ENCODE data around the gene SRSF5. TPM values are rescaled to one million over a fixed set of nuclear protein-coding genes. Genes with fewer than 3 reads are reported as not detected.
A peak's percentile ranks its signal among the peaks of the same experiment; 100 is the strongest.
"Not testable (repeated sequence)": the region's sequence is repeated elsewhere in the genome, so short reads cannot be mapped to it uniquely, and the experiment has no call there.

SRSF5 gene
- total RNA-seq, 1 donor from 2014 or later, result 664 TPM

DNA sequence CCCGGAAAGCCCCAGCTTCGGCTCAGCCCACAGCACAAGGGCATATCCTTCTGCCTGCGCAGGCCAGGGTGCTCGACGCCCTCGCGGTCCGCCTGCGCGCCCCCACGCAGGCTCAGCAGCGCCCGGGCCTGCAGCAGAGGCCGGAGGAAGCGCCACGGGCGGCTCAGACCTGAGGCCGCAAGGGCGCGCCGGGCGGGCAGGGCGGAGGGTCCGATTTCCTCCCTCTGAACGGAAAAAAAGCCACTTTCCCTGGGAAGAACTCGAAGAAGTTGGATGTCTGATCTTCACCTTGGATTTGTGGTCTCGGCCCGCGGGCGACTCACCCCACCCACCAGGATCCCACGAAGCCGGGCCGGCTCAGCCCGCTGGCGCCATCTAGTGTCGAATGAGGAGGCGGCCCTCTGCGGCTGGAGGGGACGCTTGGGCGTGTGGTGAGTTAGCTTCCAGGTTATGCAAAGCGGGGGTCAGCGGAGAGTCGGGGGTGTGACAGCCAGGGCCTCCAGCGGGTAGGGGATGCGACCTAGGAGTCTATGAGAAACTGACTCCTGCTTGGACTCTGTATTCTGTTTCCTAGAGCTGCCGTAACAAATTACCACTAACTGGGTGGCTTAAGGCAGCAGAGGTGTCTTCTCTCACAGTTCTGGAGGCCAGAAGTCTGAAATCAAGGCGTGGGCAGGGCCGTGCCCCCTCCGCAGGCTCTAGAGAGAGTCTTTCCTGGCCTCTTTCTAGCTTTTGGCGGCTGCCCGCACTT, 40.0 kb upstream of the SRSF5 start:
- H3K9me3 Mint-ChIP-seq, result no peaks in the 10 kb centered on the region
- no peaks in the 10 kb centered on the region for H3K4me1 ChIP-seq

DNA sequence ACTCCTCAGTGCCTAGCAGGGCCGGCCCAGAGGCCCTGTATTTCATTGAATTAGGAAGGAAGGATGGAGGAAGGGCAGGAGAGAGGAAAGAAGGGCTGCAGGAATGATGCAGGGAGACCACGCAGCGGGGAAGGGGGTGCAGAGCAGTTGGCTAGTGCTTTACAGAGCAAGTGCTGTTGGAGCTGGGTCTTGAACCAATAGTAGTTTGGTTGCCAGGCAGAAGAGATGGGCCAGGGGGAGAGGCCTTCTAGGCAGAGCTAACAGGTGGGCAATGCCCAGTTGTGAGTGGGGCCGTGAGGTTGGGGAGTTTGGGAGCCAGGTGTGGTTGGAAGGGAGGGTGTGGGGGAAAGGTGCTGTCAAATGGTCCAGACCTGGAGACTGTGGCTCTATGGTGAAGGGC, 39.1 kb upstream of the SRSF5 start:
- Mint-ChIP-seq H3K4me3 (no peak overlapping the region), H3K4me1 (peaks cover 8% of the 10 kb centered on the region), H3K27ac (no peak overlapping the region), H3K9me3 (no peaks in the 10 kb centered on the region), H3K27me3 (ENCODE audit: insufficient read depth, low read depth) (peaks cover 5% of the 10 kb centered on the region), H3K36me3 (no peaks in the 10 kb centered on the region)
- TF ChIP-seq EZH2 (IDR thresholded peaks at IDR 0.05) (no peak), EZH2phosphoT487 (IDR thresholded peaks at IDR 0.05) (no peak)
- TF ChIP-seq, protein P1, sequence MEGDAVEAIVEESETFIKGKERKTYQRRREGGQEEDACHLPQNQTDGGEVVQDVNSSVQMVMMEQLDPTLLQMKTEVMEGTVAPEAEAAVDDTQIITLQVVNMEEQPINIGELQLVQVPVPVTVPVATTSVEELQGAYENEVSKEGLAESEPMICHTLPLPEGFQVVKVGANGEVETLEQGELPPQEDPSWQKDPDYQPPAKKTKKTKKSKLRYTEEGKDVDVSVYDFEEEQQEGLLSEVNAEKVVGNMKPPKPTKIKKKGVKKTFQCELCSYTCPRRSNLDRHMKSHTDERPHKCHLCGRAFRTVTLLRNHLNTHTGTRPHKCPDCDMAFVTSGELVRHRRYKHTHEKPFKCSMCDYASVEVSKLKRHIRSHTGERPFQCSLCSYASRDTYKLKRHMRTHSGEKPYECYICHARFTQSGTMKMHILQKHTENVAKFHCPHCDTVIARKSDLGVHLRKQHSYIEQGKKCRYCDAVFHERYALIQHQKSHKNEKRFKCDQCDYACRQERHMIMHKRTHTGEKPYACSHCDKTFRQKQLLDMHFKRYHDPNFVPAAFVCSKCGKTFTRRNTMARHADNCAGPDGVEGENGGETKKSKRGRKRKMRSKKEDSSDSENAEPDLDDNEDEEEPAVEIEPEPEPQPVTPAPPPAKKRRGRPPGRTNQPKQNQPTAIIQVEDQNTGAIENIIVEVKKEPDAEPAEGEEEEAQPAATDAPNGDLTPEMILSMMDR (IDR thresholded peaks at IDR 0.05), result no peak
- peaks cover 12% of the 10 kb centered on the region for H3K27me3 ChIP-seq
- no peaks in the 10 kb centered on the region for H4K20me1 ChIP-seq (ENCODE audit: low read depth)
- H3K4me1 ChIP-seq, result no peaks in the 10 kb centered on the region
- H3K4me3 ChIP-seq, result no peak overlapping the region
- DNase-seq (ENCODE audit: low spot score), result no peak
- no peak overlapping the region for H3K9ac ChIP-seq
- no peak overlapping the region for H3K27ac ChIP-seq
- no peaks in the 10 kb centered on the region for H3F3A ChIP-seq (ENCODE audit: low read depth)
- H3K79me2 ChIP-seq (ENCODE audit: low read depth), result no peaks in the 10 kb centered on the region
- H2AFZ ChIP-seq (replicated peaks), result no peak overlapping the region
- H3K4me2 ChIP-seq, result no peak overlapping the region
- H3K36me3 ChIP-seq, result no peaks in the 10 kb centered on the region
- no peaks in the 10 kb centered on the region for H3K9me3 ChIP-seq (ENCODE audit: low read depth)

More for the DNA sequence above, 40.0 kb upstream of the SRSF5 start:
- Mint-ChIP-seq H3K36me3 (no peaks in the 10 kb centered on the region), H3K27me3 (ENCODE audit: insufficient read depth, low read depth) (peaks cover 3% of the 10 kb centered on the region), H3K4me3 (no peak overlapping the region), H3K27ac (no peak overlapping the region), H3K4me1 (peaks cover 8% of the 10 kb centered on the region)
- no peaks in the 10 kb centered on the region for H3K79me2 ChIP-seq (ENCODE audit: low read depth)
- H3K4me2 ChIP-seq, result peak overlapping the region; percentile 71
- no peaks in the 10 kb centered on the region for H3K9me3 ChIP-seq (ENCODE audit: low read depth)
- no peaks in the 10 kb centered on the region for H4K20me1 ChIP-seq (ENCODE audit: low read depth)
- H2AFZ ChIP-seq (replicated peaks), result peak overlapping the region; percentile 74
- H3K36me3 ChIP-seq, result no peaks in the 10 kb centered on the region
- TF ChIP-seq EZH2phosphoT487 (IDR thresholded peaks at IDR 0.05) (no peak), EZH2 (IDR thresholded peaks at IDR 0.05) (peak; percentile 37)
- TF ChIP-seq, protein P1 (IDR thresholded peaks at IDR 0.05), result peak; percentile 99
- peaks cover 12% of the 10 kb centered on the region for H3K27me3 ChIP-seq
- H3F3A ChIP-seq (ENCODE audit: low read depth), result no peaks in the 10 kb centered on the region
- H3K27ac ChIP-seq, result no peak overlapping the region
- no peak overlapping the region for H3K9ac ChIP-seq
- peak; percentile 84 for DNase-seq (ENCODE audit: low spot score)
- H3K4me3 ChIP-seq, result peak overlapping the region; percentile 24

DNA sequence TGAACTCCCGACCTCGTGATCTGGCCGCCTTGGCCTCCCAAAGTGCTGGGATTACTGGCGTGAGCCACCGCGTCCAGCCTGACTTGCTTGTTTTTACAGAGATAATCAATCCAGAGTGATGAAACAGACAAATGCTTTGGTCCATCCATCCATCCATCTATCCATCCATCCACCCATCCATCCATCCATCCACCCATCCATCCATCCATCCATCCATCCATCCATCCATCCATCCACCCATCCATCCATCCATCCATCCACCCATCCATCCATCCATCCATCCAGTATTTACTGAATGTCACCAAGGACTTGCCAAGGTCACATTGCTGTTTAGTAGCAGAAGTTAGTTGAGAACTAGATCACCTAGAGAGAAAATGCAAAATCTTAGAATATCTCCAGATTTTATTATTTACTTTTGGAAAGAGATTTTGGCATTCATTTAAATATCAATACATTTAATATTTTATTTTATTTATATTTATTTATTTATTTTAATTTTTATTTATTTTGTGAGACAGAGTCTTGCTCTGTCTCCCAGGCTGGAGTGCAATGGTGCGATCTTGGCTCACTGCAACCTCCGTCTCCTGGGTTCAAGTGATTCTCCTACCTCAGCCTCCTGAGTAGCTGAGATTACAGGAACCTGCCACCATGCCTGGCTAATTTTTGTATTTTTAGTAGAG, 34.9 kb upstream of the SRSF5 start:
- H3K9me3 Mint-ChIP-seq; H3K27me3 ChIP-seq; H3K27ac Mint-ChIP-seq; H3K4me2 ChIP-seq; H3F3A ChIP-seq (ENCODE audit: low read depth); DNase-seq (ENCODE audit: low spot score); H3K36me3 Mint-ChIP-seq; H3K9me3 ChIP-seq (ENCODE audit: low read depth); H3K4me1 Mint-ChIP-seq; H3K79me2 ChIP-seq (ENCODE audit: low read depth); H3K27me3 Mint-ChIP-seq (ENCODE audit: insufficient read depth, low read depth); H4K20me1 ChIP-seq (ENCODE audit: low read depth); H3K9ac ChIP-seq; H2AFZ ChIP-seq (replicated peaks); H3K4me1 ChIP-seq; H3K27ac ChIP-seq; H3K4me3 ChIP-seq; H3K36me3 ChIP-seq: not testable (repeated sequence)
- peak overlapping the region; percentile 46 for H3K4me3 Mint-ChIP-seq

DNA sequence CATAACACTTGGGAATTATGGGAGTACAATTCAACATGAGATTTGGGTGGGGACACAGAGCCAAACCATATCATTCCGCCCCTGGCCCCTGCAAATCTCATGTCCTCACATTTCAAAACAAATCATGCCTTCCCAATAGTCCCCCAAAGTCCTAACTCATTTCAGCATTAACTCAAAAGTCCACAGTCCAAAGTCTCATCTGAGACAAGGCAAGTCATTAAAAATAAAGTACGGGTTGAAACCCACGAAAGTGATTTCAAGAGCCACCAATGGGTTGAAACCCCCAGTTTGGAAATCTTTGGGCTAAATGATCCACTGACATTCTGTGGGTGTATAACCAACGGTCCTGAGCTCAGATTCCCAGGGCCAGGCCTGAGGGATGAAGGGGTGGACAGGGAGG, 30.5 kb upstream of the SRSF5 start:
- H3K27me3 Mint-ChIP-seq (ENCODE audit: insufficient read depth, low read depth); DNase-seq (ENCODE audit: low spot score): not testable (repeated sequence)

More for the DNA sequence above, 30.5 kb upstream of the SRSF5 start:
- not testable (repeated sequence) for H3K36me3 Mint-ChIP-seq; H3K79me2 ChIP-seq (ENCODE audit: low read depth); H3F3A ChIP-seq (ENCODE audit: low read depth); H3K27me3 ChIP-seq; H3K4me3 ChIP-seq; H3K9me3 ChIP-seq (ENCODE audit: low read depth); H2AFZ ChIP-seq (replicated peaks); H3K4me2 ChIP-seq; H3K9me3 Mint-ChIP-seq; H3K4me1 ChIP-seq; H3K27ac Mint-ChIP-seq; H3K9ac ChIP-seq; H3K36me3 ChIP-seq; H3K27ac ChIP-seq; H4K20me1 ChIP-seq (ENCODE audit: low read depth); H3K4me3 Mint-ChIP-seq; H3K4me1 Mint-ChIP-seq
